ENCODE data around the gene TEX51. TPM values are rescaled to one million over a fixed set of nuclear protein-coding genes. Genes with fewer than 3 reads are reported as not detected.

TEX51 gene
- total RNA-seq, 2 experiments from 2014 or later = not detected

GRCh38 chr2:126914811-126915500, 16.3 kb downstream of the TEX51 start:
- DNase-seq (ENCODE audit: low spot score) = no peak
- no peak for TF ChIP-seq EZH2phosphoT487 (IDR thresholded peaks at IDR 0.05; ENCODE audit: borderline replicate concordance, low read depth, low read length)
- TF ChIP-seq, protein P1, sequence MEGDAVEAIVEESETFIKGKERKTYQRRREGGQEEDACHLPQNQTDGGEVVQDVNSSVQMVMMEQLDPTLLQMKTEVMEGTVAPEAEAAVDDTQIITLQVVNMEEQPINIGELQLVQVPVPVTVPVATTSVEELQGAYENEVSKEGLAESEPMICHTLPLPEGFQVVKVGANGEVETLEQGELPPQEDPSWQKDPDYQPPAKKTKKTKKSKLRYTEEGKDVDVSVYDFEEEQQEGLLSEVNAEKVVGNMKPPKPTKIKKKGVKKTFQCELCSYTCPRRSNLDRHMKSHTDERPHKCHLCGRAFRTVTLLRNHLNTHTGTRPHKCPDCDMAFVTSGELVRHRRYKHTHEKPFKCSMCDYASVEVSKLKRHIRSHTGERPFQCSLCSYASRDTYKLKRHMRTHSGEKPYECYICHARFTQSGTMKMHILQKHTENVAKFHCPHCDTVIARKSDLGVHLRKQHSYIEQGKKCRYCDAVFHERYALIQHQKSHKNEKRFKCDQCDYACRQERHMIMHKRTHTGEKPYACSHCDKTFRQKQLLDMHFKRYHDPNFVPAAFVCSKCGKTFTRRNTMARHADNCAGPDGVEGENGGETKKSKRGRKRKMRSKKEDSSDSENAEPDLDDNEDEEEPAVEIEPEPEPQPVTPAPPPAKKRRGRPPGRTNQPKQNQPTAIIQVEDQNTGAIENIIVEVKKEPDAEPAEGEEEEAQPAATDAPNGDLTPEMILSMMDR (conservative IDR thresholded peaks at IDR 0.05; ENCODE audit: low read length) = no peak
- H3K9me3 ChIP-seq (ENCODE audit: low read length) = no peaks in the 10 kb centered on the region
- no peaks in the 10 kb centered on the region for H3K9me2 ChIP-seq (ENCODE audit: insufficient read depth, low read length)
- H4K20me1 ChIP-seq (ENCODE audit: insufficient read depth, low read length) = no peaks in the 10 kb centered on the region
- no peaks in the 10 kb centered on the region for H3K36me3 ChIP-seq (ENCODE audit: insufficient read depth, low read length)
- H3K4me3 ChIP-seq (ENCODE audit: low read depth, low read length, poor library complexity, severe bottlenecking) = no peak overlapping the region
- H2AFZ ChIP-seq (ENCODE audit: low read length) = no peak overlapping the region
- BruUV-seq (replicated peaks) = no TSS peak
- peaks cover 20% of the 10 kb centered on the region for H3K4me1 ChIP-seq (ENCODE audit: insufficient read depth, low read length, poor library complexity, severe bottlenecking)
- ChIA-PET CTCF (ENCODE audit: unreplicated experiment) (no interaction called here), POLR2A (interaction anchor here (0.6 kb wide), 1 partner anchor 73 kb away, joined by 3 read pairs; no protein-coding TSS in a partner anchor)
- H3K27ac ChIP-seq (ENCODE audit: low read depth, low read length, poor library complexity, severe bottlenecking) = no peak overlapping the region
- no peak overlapping the region for H3K4me2 ChIP-seq (ENCODE audit: low read length)
- H3K79me2 ChIP-seq (ENCODE audit: insufficient read depth, low read depth, low read length) = no peaks in the 10 kb centered on the region
- intact Hi-C loops (cut with micrococcal nuclease; ENCODE audit: unreplicated experiment) = no loop called here

DNA sequence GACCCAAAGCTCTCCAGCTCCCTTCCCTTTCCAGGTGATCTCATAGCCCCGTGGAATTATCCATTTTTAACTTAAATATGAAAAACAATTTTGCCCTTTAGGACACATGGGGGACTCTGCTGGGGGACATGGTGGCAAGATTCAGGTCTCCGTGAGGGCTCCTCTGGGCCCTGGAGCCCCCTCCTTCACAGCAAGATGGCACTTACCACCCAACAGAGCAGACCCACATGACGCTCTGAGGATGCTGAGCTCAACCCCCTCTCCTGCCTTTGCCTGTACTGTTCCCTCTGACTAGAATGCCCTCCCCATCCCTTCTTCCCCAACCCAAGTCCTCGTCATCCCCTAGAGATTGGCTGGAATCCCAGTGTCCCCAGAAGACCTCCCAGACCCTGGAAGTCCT, 17.2 kb downstream of the TEX51 start:
- no peak overlapping the region for H3K4me3 ChIP-seq (ENCODE audit: low read depth, low read length, poor library complexity, severe bottlenecking)
- H3K9me3 ChIP-seq (ENCODE audit: low read length) = no peaks in the 10 kb centered on the region
- ChIA-PET POLR2A (no interaction called here), CTCF (ENCODE audit: unreplicated experiment) (no interaction called here)
- H3K4me2 ChIP-seq (ENCODE audit: low read length) = no peak overlapping the region
- no peaks in the 10 kb centered on the region for H3K9me2 ChIP-seq (ENCODE audit: insufficient read depth, low read length)
- intact Hi-C loops (cut with micrococcal nuclease; ENCODE audit: unreplicated experiment) = no loop called here
- TF ChIP-seq, protein P1 (conservative IDR thresholded peaks at IDR 0.05; ENCODE audit: low read length) = no peak
- no peak for TF ChIP-seq EZH2phosphoT487 (IDR thresholded peaks at IDR 0.05; ENCODE audit: borderline replicate concordance, low read depth, low read length)
- no peaks in the 10 kb centered on the region for H3K36me3 ChIP-seq (ENCODE audit: insufficient read depth, low read length)
- H3K4me1 ChIP-seq (ENCODE audit: insufficient read depth, low read length, poor library complexity, severe bottlenecking) = peaks cover 11% of the 10 kb centered on the region
- no peak overlapping the region for H2AFZ ChIP-seq (ENCODE audit: low read length)
- H3K27ac ChIP-seq (ENCODE audit: low read depth, low read length, poor library complexity, severe bottlenecking) = no peak overlapping the region
- H4K20me1 ChIP-seq (ENCODE audit: insufficient read depth, low read length) = no peaks in the 10 kb centered on the region
- BruUV-seq (replicated peaks) = no TSS peak
- H3K79me2 ChIP-seq (ENCODE audit: insufficient read depth, low read depth, low read length) = no peaks in the 10 kb centered on the region
- DNase-seq (ENCODE audit: low spot score) = no peak

DNA sequence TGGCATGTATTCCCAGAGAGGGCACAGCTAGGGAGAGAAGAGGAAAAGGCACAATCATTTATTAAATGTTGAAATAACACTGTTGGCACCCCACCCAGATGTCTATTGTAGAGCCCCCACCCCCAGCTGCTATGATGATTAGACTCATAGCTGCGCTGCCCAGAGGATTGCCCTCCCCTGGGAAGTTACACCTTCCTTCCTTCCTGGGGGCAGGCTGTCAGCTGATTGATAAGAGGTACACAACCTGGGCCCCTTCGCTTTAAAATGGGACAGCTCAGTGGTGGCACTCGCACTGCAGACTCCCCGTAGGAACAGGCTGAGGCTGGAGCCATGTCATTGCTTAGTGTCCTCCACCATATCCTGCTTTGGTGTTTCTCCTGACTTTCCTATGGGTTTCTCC, 18.1 kb downstream of the TEX51 start:
- DNase-seq (ENCODE audit: low spot score) = no peak
- intact Hi-C loops (cut with micrococcal nuclease; ENCODE audit: unreplicated experiment) = no loop called here
- BruUV-seq (replicated peaks) = no TSS peak
- ChIA-PET CTCF (ENCODE audit: unreplicated experiment) (no interaction called here), POLR2A (interaction anchor here (0.7 kb wide), 1 partner anchor 89 kb away, joined by 3 read pairs; no protein-coding TSS in a partner anchor)
- Histone ChIP-seq H2AFZ (ENCODE audit: low read length) (no peak overlapping the region), H4K20me1 (ENCODE audit: insufficient read depth, low read length) (no peaks in the 10 kb centered on the region), H3K4me1 (ENCODE audit: insufficient read depth, low read length, poor library complexity, severe bottlenecking) (peaks cover 3% of the 10 kb centered on the region), H3K9me2 (ENCODE audit: insufficient read depth, low read length) (no peaks in the 10 kb centered on the region), H3K4me2 (ENCODE audit: low read length) (no peak overlapping the region), H3K79me2 (ENCODE audit: insufficient read depth, low read depth, low read length) (no peaks in the 10 kb centered on the region), H3K9me3 (ENCODE audit: low read length) (no peaks in the 10 kb centered on the region), H3K4me3 (ENCODE audit: low read depth, low read length, poor library complexity, severe bottlenecking) (no peak overlapping the region), H3K36me3 (ENCODE audit: insufficient read depth, low read length) (no peaks in the 10 kb centered on the region), H3K27ac (ENCODE audit: low read depth, low read length, poor library complexity, severe bottlenecking) (no peak overlapping the region)
- TF ChIP-seq EZH2phosphoT487 (IDR thresholded peaks at IDR 0.05; ENCODE audit: borderline replicate concordance, low read depth, low read length) = no peak
- TF ChIP-seq, protein P1 (conservative IDR thresholded peaks at IDR 0.05; ENCODE audit: low read length) = no peak

All from OCI-LY7 (cell line).